ENCODE data around the gene CCBE1.
A peak's percentile ranks its signal among the peaks of the same experiment; 100 is the strongest.

CCBE1 gene

GRCh38 chr18:59481436-59481835 is 215.8 kb downstream of the CCBE1 start:
- no peak for DNase-seq

GRCh38 chr18:59479776-59480175 is 217.4 kb downstream of the CCBE1 start:
- no peak for DNase-seq

DNA sequence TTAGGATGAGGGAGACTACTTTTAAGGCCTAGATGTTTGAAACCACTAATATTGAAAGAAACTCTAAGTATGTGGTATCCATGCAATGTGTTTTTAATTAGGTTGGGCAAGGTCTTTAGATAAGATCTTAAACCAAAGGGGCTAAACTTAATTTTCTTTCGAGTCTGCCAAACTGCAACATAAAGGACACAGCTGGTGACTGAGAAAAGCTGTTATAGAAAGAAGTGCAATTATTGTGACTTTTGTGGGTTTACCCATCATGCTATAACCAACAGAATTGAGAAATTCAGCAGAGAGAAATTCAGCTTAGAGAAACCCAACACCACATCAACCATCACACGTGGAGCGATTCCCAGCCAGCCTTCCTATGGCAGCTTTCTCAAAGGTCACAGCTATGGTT is 218.6 kb downstream of the CCBE1 start:
- DNase-seq, result no peak

DNA sequence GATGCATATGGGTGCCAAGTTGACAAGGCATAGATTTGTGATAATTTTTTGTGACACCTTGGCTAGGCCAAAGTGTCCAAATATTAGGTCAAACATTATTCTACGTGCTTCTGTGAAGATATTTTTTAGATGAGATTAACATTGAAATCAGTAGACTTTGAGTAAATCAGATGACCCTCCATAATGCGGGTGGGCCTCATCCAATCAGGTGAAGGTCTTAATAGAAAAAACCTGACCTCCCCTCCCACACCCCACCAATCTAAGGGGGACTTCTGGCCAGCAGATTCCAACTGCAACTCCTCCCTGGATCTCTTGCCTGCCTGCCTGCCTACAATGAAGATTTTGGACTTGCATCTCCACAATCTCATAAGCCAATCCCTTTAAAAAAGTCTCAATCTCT is 219.4 kb downstream of the CCBE1 start:
- DNase-seq, result no peak

DNA sequence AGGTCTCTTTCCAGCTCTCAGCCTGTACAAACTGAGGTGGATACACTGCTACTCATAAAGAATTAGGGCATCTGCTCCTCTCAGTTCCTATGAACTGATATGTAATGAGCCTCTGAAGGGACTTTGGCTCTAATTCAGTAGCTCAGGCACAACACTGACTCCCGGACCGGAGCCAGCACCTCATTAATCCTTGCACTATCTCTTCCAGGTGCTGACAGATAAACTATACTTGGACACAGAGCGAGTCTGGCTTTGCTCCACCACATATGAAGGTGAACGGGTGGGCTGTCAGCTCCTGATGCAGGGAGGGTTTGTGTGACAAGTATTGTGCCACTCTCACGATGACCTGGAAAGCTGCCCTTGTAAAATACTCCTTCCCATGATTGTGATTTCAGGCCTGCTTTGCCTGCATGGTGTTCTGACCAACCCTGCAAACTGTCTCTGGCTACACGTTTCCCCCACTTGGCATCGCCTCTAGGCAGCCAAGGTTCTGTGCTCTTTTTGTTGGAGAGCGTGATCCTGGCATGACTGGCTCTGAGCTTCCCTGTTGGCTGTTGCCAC is 226.6 kb downstream of the CCBE1 start:
- no peak for DNase-seq

DNA sequence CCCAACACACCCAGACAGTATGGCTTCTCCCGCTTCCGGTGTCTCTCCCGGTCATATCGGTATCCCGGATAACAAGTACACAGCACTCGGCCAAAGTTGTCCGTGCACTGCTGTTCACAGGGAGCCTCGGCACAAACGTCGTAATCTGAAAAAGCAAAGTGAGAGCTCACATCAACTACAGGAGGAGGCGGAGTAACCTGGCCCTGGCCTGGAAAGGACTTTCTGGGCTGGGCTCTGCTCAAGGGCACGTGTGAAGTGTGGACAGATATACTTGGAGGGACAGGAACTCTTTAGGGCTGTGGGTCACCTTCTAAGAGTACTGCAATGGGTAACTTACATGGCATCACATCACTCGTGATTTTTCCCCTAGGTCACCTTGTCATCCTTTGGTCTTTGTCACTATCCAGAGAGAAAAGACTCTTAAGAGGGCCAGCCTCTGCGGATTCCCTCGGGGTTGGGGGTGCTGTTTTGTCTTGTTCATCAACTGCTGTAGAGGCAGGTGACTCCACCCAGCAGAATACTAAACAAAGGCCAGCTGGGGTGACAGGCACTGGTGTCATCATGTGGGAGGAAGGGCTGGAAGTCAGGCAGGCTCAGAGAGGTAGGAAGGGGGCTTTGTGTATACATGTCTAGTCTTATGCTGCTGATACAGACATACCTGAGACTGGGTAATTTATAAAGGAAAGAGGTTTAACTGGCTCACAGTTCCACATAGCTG is 227.6 kb downstream of the CCBE1 start:
- DNase-seq, result no peak

DNA sequence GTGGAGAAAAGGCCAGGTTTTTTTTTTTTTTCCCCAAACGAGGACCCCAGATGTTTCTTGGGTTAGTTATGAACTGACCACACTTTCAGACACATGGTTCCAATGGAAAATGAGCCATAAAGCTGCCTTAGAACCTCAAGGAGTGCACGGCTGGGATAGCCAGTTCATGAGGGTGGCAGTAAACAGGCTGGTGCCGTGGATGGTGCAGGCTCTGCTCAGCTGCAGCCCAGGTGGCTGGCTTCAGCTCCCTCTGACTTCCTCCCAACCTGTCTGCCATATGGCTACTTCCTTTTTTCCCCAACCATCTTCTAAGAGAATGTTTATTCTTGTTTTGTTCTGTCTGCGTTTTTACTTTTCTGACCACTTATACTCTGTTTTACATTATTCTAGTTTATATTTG is 228.4 kb downstream of the CCBE1 start:
- DNase-seq, result no peak

GRCh38 chr18:59467497-59467896 is 229.7 kb downstream of the CCBE1 start:
- no peak for DNase-seq

GRCh38 chr18:59466980-59467379 is 230.2 kb downstream of the CCBE1 start:
- DNase-seq, result no peak

- DNase-seq, result no peak
Measured at GRCh38 chr18:59464486-59464885, 232.7 kb downstream of the CCBE1 start.

- no peak for DNase-seq
Measured at GRCh38 chr18:59461171-59461570, 236.1 kb downstream of the CCBE1 start.

DNA sequence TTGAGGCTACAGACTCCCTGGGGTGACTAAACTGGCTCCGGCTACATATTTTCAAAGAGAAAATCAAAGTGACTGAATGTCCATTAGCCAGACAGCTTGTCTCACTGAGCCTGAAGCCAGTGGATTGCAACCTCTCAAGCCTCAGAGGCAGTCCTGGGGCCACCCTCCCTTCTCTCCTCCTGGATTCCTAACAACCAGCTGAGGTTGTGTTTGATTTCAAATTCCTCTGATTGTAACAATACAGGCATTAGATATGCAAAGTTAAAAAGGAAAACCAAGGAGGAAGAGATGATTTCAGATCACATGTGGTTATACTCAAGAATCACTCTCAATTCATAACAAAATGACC is 237.2 kb downstream of the CCBE1 start:
- no peak for DNase-seq

- DNase-seq, result peak; percentile 49
Measured at GRCh38 chr18:59459369-59460071, 237.7 kb downstream of the CCBE1 start.

DNA sequence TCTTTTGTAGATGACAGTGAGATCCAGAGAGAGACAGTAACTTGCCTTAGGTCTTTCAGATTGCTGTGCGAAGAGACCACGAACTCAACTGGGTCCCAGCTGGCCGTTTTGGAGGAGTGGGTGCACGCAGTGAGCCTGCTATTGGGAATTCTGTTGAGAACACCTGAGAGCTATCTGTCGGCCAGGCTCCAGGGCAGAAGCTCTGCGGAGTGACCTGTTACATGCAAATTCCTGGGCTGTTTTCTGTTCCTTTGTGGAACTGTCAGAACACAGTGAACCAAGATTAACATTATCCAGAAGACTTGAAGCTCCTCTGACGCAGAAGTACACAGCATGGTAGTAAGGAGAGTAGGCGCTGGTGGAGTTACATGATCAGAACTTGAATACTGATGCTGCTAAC is 238.6 kb downstream of the CCBE1 start:
- no peak for DNase-seq

GRCh38 chr18:59456657-59457056 is 240.6 kb downstream of the CCBE1 start:
- no peak for DNase-seq

DNA sequence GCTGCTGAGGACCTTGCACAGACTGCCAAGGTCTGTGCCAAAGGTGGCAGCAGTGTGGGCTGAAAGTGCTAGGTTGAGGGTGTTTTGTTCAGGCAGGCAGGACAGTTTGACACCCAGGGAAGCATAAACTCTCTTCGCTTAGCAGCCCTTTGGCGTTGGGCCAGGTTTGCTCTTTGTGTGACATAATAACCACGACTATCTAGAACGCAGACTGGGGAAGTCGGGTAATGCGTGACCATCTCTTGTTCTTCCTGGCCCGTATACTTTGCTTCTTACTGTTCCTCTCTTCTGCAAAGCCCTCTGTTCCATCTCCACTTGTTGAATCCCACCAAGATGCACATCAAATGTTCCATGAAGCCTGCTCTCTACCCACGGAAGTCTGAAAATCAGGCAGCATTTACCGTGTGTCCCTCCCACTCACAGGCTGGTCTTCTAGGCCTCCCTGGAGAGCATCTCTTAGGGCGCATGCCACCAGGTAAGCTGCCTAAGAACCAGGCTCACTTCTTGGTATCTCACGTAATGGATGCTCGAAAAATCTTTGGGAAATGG is 241.4 kb downstream of the CCBE1 start:
- DNase-seq, result peak; percentile 36

DNA sequence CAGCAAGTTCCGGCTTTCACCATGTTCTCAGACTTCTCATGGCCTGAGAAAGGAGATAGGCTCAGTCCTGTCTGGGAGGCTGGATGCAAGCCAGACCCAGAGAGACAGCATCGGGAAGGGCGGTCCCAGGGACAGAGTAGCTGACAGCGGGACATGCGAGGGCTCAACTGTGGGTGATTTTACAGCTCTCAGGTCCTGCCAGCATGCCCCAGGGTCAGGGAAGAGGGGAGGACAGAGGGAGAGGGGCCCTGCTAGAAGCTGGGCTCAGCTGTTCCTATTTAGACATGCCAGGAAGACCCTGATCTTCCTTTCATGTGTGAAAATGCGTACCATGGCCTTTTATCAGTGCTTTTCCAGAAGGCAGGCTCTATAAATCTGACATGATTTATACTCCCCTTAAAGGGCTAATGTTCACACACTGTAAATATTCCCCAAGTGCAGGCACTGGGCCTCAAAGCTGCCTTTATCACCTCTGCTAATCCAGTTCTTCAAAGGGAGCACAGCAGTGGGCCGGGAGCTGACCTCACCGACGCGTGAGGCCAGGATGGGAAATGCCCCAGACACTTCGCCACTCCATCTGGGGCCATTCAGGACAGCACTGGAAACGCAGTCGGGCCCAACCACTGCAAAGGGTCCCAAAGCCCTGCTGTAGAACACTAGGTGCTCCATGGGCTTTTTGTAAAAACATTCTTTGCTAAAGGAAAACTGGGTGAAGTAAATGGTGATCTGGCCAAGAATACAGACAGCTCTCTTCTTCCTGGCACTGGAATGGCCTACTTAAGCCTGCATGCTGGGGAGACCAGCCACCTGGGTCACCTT is 242.1 kb downstream of the CCBE1 start:
- no peak for DNase-seq

- no peak for DNase-seq
Measured at GRCh38 chr18:59453468-59453961, 243.7 kb downstream of the CCBE1 start.

- no peak for DNase-seq
Measured at GRCh38 chr18:59451963-59452362, 245.3 kb downstream of the CCBE1 start.

GRCh38 chr18:59451073-59451472 is 246.2 kb downstream of the CCBE1 start:
- DNase-seq, result no peak

DNA sequence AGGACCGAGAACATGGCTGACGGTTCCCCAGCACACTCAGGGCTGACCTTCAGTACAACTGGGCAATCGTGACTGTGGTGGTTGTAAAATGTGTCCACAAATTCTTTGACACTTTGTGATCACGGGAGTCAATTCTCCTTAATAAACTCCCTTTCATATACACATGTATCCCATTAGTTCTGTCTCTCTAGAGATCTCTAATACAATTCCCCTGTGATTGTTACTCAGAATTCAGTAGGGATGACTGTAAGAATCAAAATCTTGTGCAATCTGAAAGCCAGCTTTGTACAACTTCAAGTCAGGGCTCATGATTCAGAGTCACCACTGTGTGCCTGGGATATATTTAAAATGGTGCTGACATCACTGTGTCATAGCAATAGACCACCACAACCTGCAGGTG is 248.7 kb downstream of the CCBE1 start:
- DNase-seq, result no peak

- DNase-seq, result peak; percentile 25
Measured at GRCh38 chr18:59446012-59446411, 251.2 kb downstream of the CCBE1 start.

All from hematopoietic multipotent progenitor cell treated with erythropoietin and hydrocortisone succinate and interleukin-3 and kit ligand, for 4 days (in vitro differentiated cells).